ENCODE measurements around the gene HOXB7. TPM values are rescaled to one million over a fixed set of nuclear protein-coding genes. Genes with fewer than 3 reads are reported as not detected.

Gene HOXB7
- 1.9 TPM for polyA plus RNA-seq (2013, experiment 1 of 2; ENCODE audit: insufficient read length)
- 1.9 TPM for polyA plus RNA-seq (2013, experiment 2 of 2; ENCODE audit: insufficient read length)

DNA sequence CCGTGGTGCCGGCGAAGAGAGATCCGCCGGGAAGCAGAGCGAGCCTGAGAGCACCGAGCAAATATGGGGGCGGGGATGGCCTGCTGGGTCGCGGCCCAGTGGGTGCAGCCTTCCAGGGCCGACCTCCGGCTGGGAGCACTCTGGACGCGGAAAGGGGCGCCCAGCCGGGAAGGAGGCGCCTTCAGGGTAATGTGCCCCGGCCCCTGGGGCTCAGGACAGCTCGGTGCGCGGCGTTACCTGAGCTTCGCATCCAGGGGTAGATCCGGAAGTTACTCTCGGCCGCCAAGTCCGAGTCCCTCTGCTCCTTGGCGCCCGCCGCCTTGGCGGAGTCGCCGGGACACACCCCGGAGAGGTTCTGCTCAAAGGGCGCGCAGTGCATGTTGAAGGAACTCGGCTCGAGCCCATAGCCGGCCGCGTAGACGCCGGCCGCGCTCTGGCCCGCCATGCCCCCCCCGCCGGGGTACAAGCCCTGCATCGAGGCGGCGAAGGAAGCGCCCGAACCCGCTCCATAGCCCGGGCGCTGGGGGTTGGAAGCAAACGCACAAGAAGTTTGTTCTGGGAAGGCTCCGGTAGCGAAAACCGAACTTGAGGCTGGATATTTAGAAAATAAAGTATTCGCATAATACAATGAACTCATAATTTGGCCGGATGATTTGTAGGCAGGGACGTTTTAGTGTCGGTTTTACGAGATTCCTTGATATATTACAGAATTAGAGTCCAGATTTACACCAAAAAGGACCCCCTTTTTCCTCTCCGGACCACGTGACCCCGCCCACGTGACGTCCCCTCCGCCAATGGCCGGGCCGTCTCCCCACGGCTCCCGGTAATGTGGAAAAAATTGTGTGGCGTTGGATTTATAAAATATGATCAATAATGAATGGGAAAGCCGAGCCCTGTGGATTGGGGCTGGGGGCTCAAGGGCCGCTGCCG lies at the start of gene HOXB7:
HOXB7 (minus strand) TSS at position 736 of the 930 bp plus-strand sequence; CDS start at position 637, 99 bp downstream.
- DNase-seq, result peak; percentile 44

DNA sequence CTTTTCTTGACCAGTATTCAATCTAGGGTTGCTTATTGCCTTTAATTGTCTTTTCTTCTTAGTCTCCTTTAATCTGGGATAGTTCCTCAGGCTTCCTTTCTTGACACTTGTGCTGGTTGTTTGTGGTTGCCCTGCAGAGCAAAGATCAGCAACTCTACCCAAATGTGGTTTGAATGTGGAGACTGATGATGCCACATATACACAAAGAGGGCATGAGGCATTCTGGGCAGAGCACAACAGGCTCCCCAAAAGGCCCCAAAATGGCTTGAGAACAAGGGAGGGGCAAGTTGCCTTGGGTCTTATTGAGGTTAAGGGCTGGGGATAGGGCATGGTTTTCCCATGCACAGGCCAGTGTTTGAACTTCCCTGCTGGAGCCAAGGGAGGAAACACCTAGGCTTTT lies 45.1 kb upstream of the HOXB7 start:
- DNase-seq, result no peak

DNA sequence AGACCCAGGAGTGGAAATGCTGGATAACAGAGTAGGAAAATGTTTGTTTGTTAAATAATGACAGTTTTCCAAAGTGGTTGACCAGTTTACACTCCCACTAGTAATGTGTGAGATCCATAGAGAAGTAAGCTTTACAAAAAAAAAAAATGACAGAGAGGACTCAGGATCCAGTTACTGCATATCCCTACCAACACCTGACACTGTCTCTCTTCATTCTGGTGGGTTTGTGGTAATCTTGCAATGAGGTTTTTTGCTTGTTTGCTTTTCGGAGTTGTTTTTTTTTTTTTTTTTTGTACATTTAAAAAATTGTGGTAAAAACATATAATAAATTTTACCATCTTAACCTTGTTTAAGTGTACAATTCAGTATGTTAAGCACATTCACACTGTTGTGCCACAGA lies 38.9 kb upstream of the HOXB7 start:
- DNase-seq, result no peak

DNA sequence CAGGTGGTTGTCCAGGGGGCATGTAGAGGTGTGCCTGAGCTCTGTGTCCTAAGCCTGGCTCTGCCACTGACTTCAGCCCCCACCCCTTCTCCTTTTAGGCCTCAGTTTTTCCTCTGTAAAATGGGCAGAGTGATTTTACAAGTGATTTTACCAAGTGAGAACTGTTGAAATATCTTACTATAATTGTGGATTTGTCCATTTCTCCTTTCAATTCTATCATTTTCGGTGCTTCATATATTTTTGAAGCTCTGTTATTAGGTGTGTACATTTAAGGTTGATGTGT lies 37.1 kb upstream of the HOXB7 start:
- DNase-seq, result no peak

DNA sequence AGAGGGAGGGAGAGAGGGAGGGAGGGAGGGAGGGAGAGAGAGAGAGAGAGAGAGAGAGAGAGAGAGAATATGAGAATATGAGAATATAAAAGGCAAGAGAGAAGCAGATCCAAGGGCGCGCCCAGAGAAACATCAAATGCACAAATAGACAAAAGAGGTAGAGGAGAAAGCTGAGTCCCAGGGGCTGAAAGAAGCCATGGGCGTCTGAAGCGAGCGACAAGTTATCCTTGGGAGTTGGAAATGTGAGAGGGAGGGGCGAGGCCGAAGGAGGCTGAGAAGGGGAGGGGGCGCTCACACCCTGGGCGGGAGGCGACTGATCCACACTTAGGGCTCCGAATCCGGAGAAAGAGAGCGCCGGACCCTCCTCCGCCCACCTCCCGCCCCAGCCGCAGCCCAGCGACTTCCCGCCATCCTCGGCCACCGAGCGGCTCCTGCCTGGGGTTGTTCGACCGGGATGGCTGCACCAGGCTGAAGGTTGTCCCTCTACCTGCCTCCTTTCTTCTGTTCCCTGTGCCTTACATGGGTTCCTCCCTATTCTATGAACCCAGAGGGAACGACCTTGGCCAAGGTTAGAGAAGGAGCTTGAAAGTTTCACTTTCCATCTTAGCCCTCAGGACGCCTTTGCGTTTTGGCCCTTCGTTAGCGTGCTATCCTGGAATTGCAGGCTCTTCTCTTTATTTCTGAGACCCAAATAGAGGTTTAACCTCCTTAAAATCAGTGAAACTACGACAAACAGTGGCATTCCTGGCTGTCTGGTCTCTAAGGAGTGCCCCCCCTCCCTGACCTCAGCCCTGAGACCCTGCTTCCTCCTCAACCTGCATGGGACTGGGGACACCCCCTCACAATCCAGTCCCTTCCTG lies 36.5 kb upstream of the HOXB7 start:
- DNase-seq, result no peak

DNA sequence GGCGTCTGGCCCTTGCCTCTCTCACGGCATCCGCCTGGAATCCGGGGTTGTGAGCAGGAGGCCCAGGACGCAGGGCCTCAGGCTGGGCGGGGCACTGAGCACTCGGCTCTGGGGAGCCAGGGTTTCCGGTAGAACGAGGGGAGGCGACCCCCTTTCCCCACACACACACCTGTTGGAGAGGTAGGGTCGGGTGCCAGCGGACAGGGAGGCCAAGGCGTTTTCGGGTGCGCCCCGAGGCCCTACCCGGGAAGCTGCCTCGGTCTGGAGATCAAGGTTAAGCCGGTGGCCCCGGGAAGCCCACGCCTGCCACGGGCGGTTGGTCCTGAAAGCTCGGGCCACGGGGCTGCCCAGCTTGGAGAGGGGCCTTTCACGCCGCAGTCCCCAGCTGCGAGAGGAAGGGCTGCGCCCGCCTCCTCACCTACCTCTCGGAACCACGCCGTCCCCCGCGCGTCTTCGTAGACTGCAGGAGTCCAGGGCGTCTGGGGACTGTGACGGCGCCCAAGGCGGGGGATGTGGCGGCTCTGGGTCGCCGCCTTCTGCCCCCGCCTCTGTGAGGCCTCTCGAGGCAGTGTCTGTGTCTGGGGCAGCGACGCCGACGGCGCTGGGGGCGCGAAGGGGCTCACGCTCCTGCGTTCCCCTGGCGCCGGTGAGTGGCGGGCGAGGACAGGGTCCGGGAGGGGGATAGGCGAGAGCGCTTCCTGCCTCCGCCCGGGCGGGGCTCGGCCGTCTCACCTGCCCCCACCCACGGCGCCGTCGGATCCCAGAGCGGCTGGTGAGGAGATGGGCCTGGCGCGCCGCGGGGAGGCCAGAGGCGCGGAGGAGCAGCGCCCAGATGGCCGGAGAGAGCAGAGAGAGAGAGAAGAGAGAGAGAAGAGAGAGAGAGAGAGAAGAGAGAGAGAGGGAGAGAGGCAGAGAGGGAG lies 35.6 kb upstream of the HOXB7 start:
- DNase-seq, result no peak

DNA sequence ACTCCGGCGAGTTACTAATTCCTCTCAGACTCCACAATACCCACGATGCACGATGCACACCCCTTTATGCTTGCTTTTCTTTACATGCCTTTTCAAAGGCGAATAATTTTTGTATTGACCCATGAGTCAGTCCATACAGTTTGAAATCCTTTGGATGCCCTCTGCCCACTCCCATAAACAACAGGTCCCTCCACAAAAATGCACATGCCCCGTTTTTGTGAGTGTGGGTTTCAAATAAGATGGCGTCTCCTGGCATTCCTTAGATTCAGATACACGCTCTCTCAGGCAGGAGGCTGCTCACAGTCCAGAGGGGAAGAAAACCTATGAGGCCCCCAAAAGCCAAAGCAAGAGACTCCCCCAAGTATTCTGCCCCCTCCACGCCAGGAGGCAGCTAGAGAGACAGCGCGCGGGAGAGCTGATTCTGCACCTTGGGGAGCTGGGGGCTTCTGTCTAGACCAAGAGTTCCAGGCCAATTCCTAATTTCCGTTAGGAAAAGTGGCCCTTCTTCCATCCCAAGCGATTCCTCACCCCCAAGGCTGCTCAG lies 34.9 kb upstream of the HOXB7 start:
- no peak for DNase-seq

DNA sequence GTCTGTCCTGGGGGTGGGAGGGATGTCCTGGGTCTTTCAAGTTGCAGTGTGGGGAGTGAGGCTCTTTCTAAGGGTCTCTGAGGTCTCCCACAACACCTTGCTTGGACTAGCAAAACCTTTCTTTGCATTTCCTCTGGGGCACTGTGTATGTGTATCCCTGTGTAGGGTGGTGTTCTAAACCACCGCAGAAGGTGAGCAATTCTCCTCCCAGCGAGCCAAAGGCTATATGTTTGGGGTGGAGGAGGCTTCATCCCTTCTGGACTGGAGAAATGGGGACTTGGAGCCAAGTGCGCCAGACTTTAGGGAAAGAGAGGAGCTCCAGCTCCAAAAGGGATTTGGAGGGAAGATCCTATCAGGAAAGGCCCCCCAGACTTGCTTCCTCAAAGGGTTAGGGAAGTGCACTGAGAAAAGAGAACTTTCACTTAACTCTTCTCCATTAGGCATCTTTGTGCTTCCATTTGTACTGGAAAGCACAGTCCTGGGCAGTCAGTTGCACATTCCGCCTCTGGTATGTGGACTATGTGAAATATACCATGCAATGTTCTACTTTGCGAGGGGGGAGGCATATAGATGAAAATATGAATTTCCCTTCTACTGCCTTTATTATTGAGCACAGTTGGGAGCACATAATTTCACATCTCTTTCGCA lies 34.2 kb upstream of the HOXB7 start:
- DNase-seq, result peak; percentile 21

DNA sequence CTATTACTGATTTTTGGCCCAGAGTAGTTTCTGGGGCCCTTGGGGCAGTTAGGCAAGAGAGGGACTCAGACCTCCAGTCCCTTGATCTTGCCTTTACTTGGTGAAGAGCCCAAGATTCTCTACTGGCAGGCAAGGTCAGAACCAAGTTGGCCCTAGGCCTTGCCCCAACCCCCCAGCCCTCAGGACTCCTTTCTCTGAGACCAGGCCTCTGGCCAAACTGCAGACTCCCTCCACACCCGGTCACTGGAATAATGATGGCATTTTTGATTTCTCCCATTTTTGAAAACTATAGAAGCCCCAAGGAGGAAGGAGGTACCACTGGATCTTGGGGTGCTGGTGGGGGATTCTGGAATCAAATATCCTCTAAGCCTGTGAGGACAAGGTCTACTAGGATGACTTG lies 33.3 kb upstream of the HOXB7 start:
- no peak for DNase-seq

DNA sequence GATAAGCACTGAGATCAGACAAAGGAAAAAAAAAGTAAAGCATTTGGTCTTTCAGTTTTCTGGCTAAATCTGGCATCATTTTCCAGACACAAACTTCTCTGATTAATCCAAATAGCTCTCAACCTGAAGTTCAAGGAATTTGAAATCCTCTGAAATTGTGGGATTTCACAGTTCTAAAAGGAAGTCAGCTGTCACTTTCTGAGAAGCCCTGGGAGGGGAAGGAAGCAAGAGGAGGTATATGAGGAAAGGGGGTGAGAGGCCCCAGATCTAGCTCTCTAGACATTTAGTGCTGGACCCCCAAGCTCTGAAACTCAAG lies 32.8 kb upstream of the HOXB7 start:
- no peak for DNase-seq

DNA sequence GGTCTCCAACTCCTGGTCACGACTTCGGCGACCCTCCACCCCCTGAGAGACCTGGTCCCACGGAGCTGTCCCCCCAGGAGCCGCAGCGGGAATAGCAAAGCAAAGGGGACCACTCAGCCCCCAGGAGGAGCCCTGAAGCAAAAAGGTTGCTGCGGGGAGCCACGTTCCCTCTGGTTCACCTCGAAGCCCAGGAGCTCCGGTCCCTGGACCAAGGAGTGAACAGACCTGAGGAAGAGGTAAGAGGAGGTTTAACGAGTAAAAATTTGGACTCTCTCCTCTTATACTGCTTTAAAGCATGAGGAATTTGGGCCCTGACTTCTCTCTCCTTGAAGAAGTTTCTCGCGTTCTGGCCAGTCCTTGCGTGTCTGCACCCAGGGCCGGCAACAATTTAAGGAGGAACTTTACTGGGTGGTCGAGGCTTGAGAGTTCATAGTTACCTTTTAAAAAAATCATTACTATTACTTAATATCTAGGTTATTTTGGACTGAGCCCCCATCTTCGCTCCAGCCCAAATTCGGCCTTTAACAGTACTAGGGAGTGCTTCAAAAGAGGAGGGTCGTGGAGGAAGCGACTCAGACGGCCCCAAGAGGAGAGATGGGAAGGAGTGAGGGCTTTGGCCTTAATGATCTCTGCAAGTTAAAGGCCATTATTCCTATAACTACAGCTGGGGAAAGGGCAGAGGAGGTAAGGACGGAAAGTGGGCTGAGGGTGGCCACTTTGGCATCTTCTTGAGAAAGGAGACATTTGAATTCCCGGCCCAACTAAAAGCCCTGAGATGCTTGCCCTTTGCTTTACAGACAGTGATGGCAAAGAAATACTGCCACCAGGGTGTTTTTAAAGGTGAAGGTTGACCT lies 32.3 kb upstream of the HOXB7 start:
- DNase-seq, result no peak

DNA sequence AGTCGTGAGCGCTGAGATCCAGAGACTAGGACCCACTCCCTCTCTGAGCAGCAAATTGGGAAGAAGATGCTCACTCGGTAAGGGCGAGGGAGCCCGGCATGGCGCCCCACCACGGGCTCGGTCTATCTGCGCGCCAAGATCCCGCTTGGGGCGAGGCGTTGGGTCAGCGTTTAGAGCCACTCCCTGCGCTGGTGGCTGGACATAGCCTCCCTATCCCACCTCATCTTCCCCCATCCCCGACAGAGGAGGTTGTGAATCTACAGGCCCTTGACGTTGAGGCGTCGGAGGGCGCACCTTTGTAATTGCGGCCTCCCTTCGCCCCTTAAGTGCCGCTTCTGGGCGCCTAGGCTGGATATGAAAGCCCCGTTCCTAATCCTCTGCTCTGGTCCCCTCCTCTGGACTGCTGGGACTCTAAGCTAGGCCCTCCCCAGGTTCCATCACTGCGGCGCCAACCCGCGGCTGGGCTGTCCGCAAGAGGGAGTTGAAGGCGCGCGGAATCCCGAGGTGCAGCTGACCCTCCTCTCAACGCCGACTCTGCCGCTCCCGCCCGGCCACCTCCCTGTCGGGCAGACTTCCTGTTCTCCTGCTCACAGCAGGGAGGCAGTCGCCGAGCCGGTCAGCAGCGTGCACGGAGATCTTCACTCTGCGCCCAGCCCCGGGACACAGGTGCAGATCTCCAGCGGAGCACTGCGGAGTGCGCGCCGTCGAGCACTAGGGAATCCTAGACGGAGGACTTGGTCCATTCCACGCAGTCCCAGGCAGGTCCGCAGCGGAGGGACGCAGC lies 31.4 kb upstream of the HOXB7 start:
- DNase-seq, result no peak

DNA sequence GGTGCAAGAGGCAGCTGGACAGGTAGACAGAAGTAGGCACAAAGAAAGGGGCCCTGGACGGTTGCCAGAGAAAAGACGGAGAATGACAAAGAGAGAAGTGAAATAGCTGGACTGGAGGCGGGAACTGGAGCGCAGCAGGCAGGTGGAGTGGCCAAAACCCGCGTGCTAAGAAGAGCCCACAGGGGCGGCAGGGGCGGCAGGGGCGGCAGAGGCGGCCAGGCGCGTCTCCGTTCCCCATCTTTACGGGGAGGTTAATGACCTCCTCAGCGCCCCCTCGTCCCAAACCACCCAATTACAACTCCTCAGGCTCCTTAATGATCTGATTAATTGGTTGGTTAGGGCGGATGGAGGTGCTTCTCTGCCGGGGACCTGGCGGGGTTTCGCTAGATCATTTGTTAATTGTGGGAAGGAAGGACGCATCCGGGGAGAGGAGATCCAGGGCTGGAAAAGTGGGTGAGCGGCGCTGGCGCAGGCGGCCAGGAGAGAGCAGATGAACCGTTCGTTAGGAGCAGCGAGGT lies 30.8 kb upstream of the HOXB7 start:
- no peak for DNase-seq

DNA sequence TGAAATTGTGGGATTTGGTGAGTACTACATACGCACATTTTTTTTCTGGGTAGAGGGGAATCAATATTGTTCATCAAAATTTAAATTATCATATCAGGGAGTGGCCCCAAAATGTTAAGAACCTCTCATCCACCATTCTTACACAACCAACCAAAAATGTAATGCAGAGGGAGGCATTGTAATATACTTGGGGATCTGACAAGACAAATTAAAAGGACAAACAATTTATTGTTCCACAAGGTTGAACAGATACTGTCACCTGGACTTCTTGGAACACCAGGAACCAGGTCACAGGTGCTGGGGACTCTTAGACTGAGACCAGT lies 30.0 kb upstream of the HOXB7 start:
- DNase-seq, result no peak

DNA sequence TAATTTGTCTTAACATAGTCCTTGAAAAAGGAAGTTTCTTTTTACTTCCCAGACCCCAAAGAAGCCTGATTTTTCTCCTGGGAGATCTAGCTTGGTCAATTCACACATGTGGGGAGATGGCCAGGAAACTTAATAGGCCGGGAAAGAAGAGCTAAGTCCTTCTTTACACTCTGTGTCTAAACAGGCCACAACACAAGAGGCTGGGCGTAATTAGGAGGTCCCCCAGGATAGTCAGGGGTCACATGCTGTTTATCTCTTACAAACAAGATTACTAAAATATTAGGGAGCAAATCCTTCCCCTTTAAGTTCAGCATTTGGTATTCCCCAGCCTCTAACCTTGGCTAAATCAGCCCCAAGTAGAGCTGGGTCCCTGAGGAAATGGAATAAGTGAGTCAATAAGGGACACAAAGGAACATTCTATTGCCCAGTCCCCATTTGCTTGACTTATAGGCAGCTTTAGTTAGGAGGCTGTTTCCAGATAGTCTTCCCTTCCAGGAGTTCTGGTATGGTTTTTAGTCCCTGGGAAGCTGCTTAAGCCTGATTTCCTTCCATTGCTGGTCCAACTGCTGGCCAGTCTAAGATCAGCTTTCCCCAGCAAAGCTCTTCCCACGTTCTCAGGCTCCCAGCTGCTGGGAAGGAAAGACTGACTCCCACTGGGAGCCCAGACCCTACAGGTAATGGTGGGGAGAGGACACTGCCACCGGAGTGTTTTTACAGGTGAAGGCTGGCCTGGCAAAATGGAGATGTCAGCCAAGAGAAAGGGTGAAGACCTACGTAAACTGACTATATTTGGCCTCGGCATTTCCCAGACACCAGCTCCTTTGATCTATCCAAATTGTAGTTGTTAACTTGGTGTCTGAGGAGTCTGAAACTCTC lies 29.4 kb upstream of the HOXB7 start:
- DNase-seq, result no peak

DNA sequence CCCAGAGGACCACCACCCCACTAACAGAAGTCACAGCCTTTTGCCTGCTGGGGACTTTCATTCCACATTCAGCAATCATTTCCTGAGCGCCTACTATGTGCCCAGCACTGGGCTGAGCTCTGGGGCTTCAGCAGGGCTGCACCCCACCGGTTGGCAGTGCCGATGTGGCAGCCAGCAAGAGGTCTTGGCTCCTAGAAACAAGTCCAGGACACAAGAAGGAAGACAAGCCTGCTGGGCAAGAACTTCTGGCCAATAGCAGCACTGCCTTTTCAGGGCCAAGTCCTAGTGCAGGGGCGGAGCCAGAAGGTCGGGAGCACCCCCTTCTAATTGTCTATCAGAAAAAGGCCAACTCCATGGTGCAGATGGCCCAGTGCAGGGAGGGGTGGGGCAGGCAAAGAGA lies 28.3 kb upstream of the HOXB7 start:
- DNase-seq, result no peak

DNA sequence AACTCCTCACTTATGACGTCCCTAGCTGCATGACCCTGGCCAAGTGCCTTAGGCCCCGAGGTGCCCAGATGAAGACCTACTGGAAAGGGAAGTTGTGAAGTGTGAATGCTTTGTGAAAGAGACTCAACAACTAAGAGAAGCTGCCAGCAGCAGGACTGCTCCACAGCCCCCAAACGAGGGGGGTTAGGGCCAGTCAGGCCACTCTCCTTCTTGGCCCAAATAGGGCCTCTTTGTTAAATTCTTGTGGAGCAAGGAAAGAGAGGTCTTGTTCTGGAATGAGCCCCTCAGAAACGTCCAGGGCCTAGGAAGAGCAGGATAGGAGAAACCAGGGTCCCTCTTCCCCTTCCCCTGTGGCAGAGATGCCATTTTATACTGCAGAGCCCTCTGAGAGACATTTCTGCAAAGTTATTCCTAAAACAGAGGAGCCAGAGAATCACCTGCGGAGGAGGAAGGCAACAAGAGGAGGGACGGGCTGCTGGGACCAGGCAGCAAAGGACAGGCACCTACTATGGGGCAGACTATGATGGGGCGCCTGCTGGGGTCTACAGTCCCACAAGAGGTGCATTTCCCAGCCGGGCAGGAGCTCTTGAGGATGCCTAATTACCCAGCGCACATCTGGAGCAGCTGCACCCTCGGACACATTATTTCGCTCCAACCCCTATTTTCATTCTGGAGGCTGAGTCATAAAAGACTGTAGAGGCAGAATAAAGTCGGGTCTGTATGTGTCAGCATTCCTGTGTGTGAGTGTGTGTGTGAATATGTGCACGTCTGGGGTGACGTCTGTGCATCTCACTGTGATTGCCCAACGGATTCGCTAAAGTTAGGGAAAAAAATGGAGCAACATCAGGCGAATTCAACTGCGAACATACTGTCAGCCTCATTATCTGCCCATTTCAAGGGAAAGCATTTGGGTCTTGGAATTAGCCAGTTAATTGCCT lies 26.8 kb upstream of the HOXB7 start:
- DNase-seq, result peak; percentile 91
